Measurements from ENCODE around the gene NLGN1. TPM values are rescaled to one million over a fixed set of nuclear protein-coding genes. Genes with fewer than 3 reads are reported as not detected.

Gene NLGN1
- total and polyA plus RNA-seq, 2 of the 13 experiments (the other 11 are each of a cell fraction or from before 2014, with no cell fraction given), result not detected

GRCh38 chr3:173737167-173737808, 339.7 kb downstream of the NLGN1 start:
- Histone ChIP-seq H3K4me2 (ENCODE audit: low read depth, low read length) (no peak overlapping the region), H3K36me3 (replicated peaks in 1 of 2; ENCODE audit: control insufficient read depth in 1 of 2, insufficient read depth in 2 of 2, low read length in 2 of 2) (no peaks in the 10 kb centered on the region), H3K79me2 (ENCODE audit: insufficient read depth, low read length) (no peaks in the 10 kb centered on the region), H3K9me3 (ENCODE audit: low read length) (no peaks in the 10 kb centered on the region), H2AFZ (ENCODE audit: low read length) (no peak overlapping the region), H3K4me1 (ENCODE audit: insufficient read depth, low read length) (no peaks in the 10 kb centered on the region), H3K27ac (ENCODE audit: extremely low read length, insufficient read depth, low read length) (no peak overlapping the region), H3K27me3 (ENCODE audit: control insufficient read depth in 1 of 2, insufficient read depth in 2 of 2, low read length in 2 of 2) (no peaks in the 10 kb centered on the region; a peak in 1 of 5 replicates), H3K4me3 (replicated peaks in 1 of 3; ENCODE audit: insufficient read depth in 1 of 3, low read depth in 2 of 3, low read length in 3 of 3) (no peak overlapping the region), H3K9ac (ENCODE audit: insufficient read depth, low read depth, low read length) (no peak overlapping the region), H4K20me1 (ENCODE audit: insufficient read depth, low read length) (no peaks in the 10 kb centered on the region)
- FAIRE-seq (no peak), DNase-seq (ENCODE audit: low spot score) (no peak), ATAC-seq (no peak)
- CTCF ChIA-PET (ENCODE audit: low intra/inter-chr PET ratio, low total read pairs), result no interaction called here
- POLR2A ChIA-PET, result no interaction called here
- 0% methylated on average over 2 of the region's 2 CpGs for WGBS (ENCODE audit: low lambda C conversion rate)
- no TSS peak for BruUV-seq (replicated peaks)
- TF ChIP-seq SOX5 (CRISPR knock-in tag; IDR thresholded peaks at IDR 0.05; ENCODE audit: borderline replicate concordance), result no peak
- no peak for TF ChIP-seq RBAK (CRISPR knock-in tag; IDR thresholded peaks at IDR 0.05)
- peak; percentile 29; the same call in 1 of the 2 replicates for TF ChIP-seq CEBPB (IDR thresholded peaks at IDR 0.05; ENCODE audit: borderline replicate concordance, low read depth, low read length)
- TF ChIP-seq CSRNP2 (CRISPR knock-in tag; conservative IDR thresholded peaks at IDR 0.05; ENCODE audit: low read depth), result no peak
- TF ChIP-seq ZNF557 (CRISPR knock-in tag; IDR thresholded peaks at IDR 0.05), result no peak
- no peak for TF ChIP-seq SIX1 (CRISPR knock-in tag; IDR thresholded peaks at IDR 0.05; ENCODE audit: borderline replicate concordance)
- TF ChIP-seq KLF15 (CRISPR knock-in tag; IDR thresholded peaks at IDR 0.05; ENCODE audit: borderline replicate concordance), result no peak
- TF ChIP-seq BORCS8-MEF2B (CRISPR knock-in tag; IDR thresholded peaks at IDR 0.05), result no peak
- TF ChIP-seq ZKSCAN5 (CRISPR knock-in tag; IDR thresholded peaks at IDR 0.05), result no peak
- in situ Hi-C loops (cut with HindIII; ENCODE audit: extremely low pct_ligation_motif_present, low pct_unique_long_range_greater_than_20kb), result no loop called here
- intact Hi-C loops (cut with micrococcal nuclease; ENCODE audit: unreplicated experiment), result no loop called here
